ENCODE data around the gene CHST9. TPM values are rescaled to one million over a fixed set of nuclear protein-coding genes. Genes with fewer than 3 reads are reported as not detected.

Gene CHST9
- total RNA-seq, 1 donor from 2014 or later, result 38.9 TPM

GRCh38 chr18:26956863-26957262 is 228.2 kb downstream of the CHST9 start:
- peaks cover 2% of the 10 kb centered on the region for H3K4me1 Mint-ChIP-seq (ENCODE audit: low read depth)
- peaks cover 3% of the 10 kb centered on the region for H3K36me3 Mint-ChIP-seq (ENCODE audit: insufficient read depth)
- peaks cover 6% of the 10 kb centered on the region for H3K9me3 Mint-ChIP-seq (ENCODE audit: low read depth)
- TF ChIP-seq CTCF (IDR thresholded peaks at IDR 0.05; ENCODE audit: unreplicated experiment), result no peak
- no peak for DNase-seq (ENCODE audit: low spot score, unreplicated experiment)
- no peak overlapping the region for H3K27ac Mint-ChIP-seq
- no peak overlapping the region for H3K4me3 Mint-ChIP-seq (ENCODE audit: low read depth)
- no peaks in the 10 kb centered on the region for H3K27me3 Mint-ChIP-seq

GRCh38 chr18:26948703-26949102 is 236.4 kb downstream of the CHST9 start:
- DNase-seq (ENCODE audit: low spot score, unreplicated experiment), result no peak
- H3K4me3 Mint-ChIP-seq (ENCODE audit: low read depth), result no peak overlapping the region
- H3K27me3 Mint-ChIP-seq, result no peaks in the 10 kb centered on the region
- peaks cover 8% of the 10 kb centered on the region for H3K9me3 Mint-ChIP-seq (ENCODE audit: low read depth)
- peaks cover 24% of the 10 kb centered on the region for H3K36me3 Mint-ChIP-seq (ENCODE audit: insufficient read depth)
- H3K27ac Mint-ChIP-seq, result no peak overlapping the region
- no peaks in the 10 kb centered on the region for H3K4me1 Mint-ChIP-seq (ENCODE audit: low read depth)
- no peak for TF ChIP-seq CTCF (IDR thresholded peaks at IDR 0.05; ENCODE audit: unreplicated experiment)

GRCh38 chr18:26943906-26944305 is 241.2 kb downstream of the CHST9 start:
- no peaks in the 10 kb centered on the region for H3K27me3 Mint-ChIP-seq
- H3K36me3 Mint-ChIP-seq (ENCODE audit: insufficient read depth), result peaks cover 30% of the 10 kb centered on the region
- H3K4me1 Mint-ChIP-seq (ENCODE audit: low read depth), result no peaks in the 10 kb centered on the region
- TF ChIP-seq CTCF (IDR thresholded peaks at IDR 0.05; ENCODE audit: unreplicated experiment), result no peak
- no peak for DNase-seq (ENCODE audit: low spot score, unreplicated experiment)
- H3K9me3 Mint-ChIP-seq (ENCODE audit: low read depth), result peaks cover 8% of the 10 kb centered on the region
- H3K27ac Mint-ChIP-seq, result no peak overlapping the region
- H3K4me3 Mint-ChIP-seq (ENCODE audit: low read depth), result no peak overlapping the region

DNA sequence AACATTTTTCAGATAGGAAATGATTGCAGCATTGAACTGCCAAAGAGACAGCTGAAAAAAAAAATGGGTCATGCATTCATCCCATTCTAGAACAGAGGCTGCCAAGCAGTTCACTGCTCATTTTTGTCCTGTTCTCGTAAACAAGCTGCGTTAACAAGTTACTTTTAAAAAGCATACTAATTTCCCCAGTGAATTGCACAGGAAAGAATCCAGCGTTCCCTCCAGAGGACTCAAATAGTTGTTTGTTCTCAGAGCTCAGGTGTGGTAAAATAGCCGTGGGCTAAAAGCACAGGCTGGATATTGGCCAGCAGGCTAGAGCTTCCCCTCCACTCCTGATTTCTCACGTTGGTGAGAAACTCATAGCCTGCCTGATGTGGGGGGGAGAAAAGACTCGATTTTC is 243.5 kb downstream of the CHST9 start:
- H3K4me1 Mint-ChIP-seq (ENCODE audit: low read depth), result no peaks in the 10 kb centered on the region
- TF ChIP-seq CTCF (IDR thresholded peaks at IDR 0.05; ENCODE audit: unreplicated experiment), result no peak
- H3K36me3 Mint-ChIP-seq (ENCODE audit: insufficient read depth), result peaks cover 14% of the 10 kb centered on the region
- no peak for DNase-seq (ENCODE audit: low spot score, unreplicated experiment)
- H3K27me3 Mint-ChIP-seq, result no peaks in the 10 kb centered on the region
- H3K4me3 Mint-ChIP-seq (ENCODE audit: low read depth), result no peak overlapping the region
- no peak overlapping the region for H3K27ac Mint-ChIP-seq
- peaks cover 3% of the 10 kb centered on the region for H3K9me3 Mint-ChIP-seq (ENCODE audit: low read depth)

- DNase-seq (ENCODE audit: low spot score, unreplicated experiment), result no peak
- no peak for TF ChIP-seq CTCF (IDR thresholded peaks at IDR 0.05; ENCODE audit: unreplicated experiment)
- Mint-ChIP-seq H3K4me3 (ENCODE audit: low read depth) (no peak overlapping the region), H3K9me3 (ENCODE audit: low read depth) (no peaks in the 10 kb centered on the region), H3K27me3 (no peaks in the 10 kb centered on the region), H3K4me1 (ENCODE audit: low read depth) (no peaks in the 10 kb centered on the region), H3K27ac (no peak overlapping the region), H3K36me3 (ENCODE audit: insufficient read depth) (peaks cover 11% of the 10 kb centered on the region)
Measured at GRCh38 chr18:26940744-26941398, 244.2 kb downstream of the CHST9 start.
